Activated CD8-positive, alpha-beta T cell treated with anti-CD3 and anti-CD28 coated beads, Interleukin-2, amount 10 ng/mL, durations not matched to agents 7 days and 5 days (primary cell): ENCODE data around the gene ETV6. TPM values are rescaled to one million over a fixed set of nuclear protein-coding genes. Genes with fewer than 3 reads are reported as not detected.

Experiments
- ATAC-seq: fragments of 150-1000 bp; cut with Tn5 transposase; one replicate; pipeline ENCODE4 v1.10.0; 2021; ENCODE audit warnings: moderate library complexity
- CTCF ChIA-PET: fragments of 350-600 bp; sonication (Branson Sonifier 250); formaldehyde crosslinking; loops from one replicate; lab custom pipeline; 2021; ENCODE audit warnings: antibody characterized with exemption; lab: Charles Lee
- POLR2A ChIA-PET: fragments of 350-600 bp; sonication (Branson Sonifier 250); formaldehyde crosslinking; loops from one replicate; lab custom pipeline; 2021; ENCODE audit warnings: antibody characterized with exemption; lab: Charles Lee
- DNase-seq: peaks from one replicate; pipeline ENCODE4 v3.0.0-alpha.2; 2020
- H3K27ac Mint-ChIP-seq: one replicate; pipeline ENCODE4 v1.8.0; 2021; ENCODE audit warnings: mild to moderate bottlenecking, mixed read lengths
- H3K27me3 Mint-ChIP-seq: one replicate; pipeline ENCODE4 v1.8.0; 2021; ENCODE audit warnings: low read depth, mixed read lengths
- H3K36me3 Mint-ChIP-seq: one replicate; pipeline ENCODE4 v1.8.0; 2021; ENCODE audit warnings: low read depth, mixed read lengths
- H3K4me1 Mint-ChIP-seq: one replicate; pipeline ENCODE4 v1.8.0; 2021; ENCODE audit warnings: low read depth, mixed read lengths
- H3K4me3 Mint-ChIP-seq: one replicate; pipeline ENCODE4 v1.8.0; 2021; ENCODE audit warnings: mild to moderate bottlenecking, mixed read lengths
- H3K9me3 Mint-ChIP-seq: one replicate; pipeline ENCODE4 v1.8.0; 2022; ENCODE audit warnings: mixed read lengths; ENCODE audit not compliant: insufficient read depth
- total RNA-seq, 2 experiments: library from RNA; stranded (reverse); gene quantifications; one replicate each; pipeline ENCODE4 v1.2.3, GENCODE V29; 2021

The ETV6 gene
- total RNA-seq, 2 experiments from 2014 or later, result 22.1 to 26.1 TPM

- Mint-ChIP-seq H3K4me3 (no peak overlapping the region), H3K4me1 (peaks cover 8% of the 10 kb centered on the region), H3K27ac (no peak overlapping the region), H3K36me3 (peaks cover 4% of the 10 kb centered on the region), H3K9me3 (no peaks in the 10 kb centered on the region), H3K27me3 (no peaks in the 10 kb centered on the region)
- no peak for DNase-seq
- ChIA-PET POLR2A (no interaction called here), CTCF (no interaction called here)
- ATAC-seq, result no peak
These were observed 170.2 kb downstream of the ETV6 start for GRCh38 chr12:11819643-11820042.

GRCh38 chr12:11820476-11820875, 171.0 kb downstream of the ETV6 start:
- H3K27me3 Mint-ChIP-seq, result no peaks in the 10 kb centered on the region
- POLR2A ChIA-PET, result interaction anchor here (0.7 kb wide), 1 partner anchor 12 kb away, joined by 3 read pairs; no protein-coding TSS in a partner anchor
- H3K36me3 Mint-ChIP-seq, result peaks cover 9% of the 10 kb centered on the region
- H3K4me1 Mint-ChIP-seq, result peaks cover 8% of the 10 kb centered on the region
- CTCF ChIA-PET, result interaction anchor here (0.9 kb wide), 1 partner anchor 212 kb away, joined by 4 read pairs; no protein-coding TSS in a partner anchor
- no peak overlapping the region for H3K4me3 Mint-ChIP-seq
- H3K27ac Mint-ChIP-seq, result no peak overlapping the region
- H3K9me3 Mint-ChIP-seq, result no peaks in the 10 kb centered on the region
- ATAC-seq (no peak), DNase-seq (no peak)

DNA sequence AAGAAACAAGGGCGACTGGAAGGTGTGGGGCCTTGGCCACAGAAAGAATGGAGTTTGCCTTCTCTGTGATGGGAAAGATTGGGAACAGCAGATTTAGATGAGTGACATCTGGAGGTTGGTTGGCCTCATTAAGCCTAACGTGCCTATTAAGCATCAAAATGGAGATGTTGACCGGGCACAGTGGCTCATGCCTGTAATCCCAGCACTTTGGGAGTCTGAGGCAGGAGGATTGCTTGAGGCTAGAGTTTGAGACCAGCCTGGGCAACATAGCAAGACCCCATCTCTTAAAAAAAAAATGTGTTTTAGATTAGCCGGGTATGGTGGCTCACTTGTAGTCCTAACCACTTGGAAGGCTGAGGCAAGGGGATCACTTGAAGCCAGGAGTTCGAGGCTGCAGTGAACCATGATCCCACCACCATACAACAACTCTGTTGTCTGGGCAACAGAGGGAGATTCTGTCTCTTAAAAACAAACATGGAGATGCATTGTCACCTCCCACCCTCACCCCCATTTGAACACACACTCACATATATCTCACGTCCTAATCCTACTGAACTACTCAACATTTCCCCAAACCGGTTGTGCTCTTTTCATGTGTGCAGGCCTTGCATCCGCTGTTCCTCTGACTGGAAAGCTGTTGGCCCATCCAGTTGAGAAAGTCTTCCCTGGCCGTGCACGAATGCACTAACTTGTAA, 172.1 kb downstream of the ETV6 start:
- ATAC-seq (no peak), DNase-seq (no peak)
- Mint-ChIP-seq H3K27me3 (no peaks in the 10 kb centered on the region), H3K4me3 (no peak overlapping the region), H3K27ac (peak overlapping the region; percentile 10), H3K36me3 (peaks cover 9% of the 10 kb centered on the region), H3K4me1 (peaks cover 8% of the 10 kb centered on the region), H3K9me3 (no peaks in the 10 kb centered on the region)
- ChIA-PET CTCF (no interaction called here), POLR2A (interaction anchor here (0.7 kb wide), 1 partner anchor 11 kb away, joined by 3 read pairs; no protein-coding TSS in a partner anchor)

DNA sequence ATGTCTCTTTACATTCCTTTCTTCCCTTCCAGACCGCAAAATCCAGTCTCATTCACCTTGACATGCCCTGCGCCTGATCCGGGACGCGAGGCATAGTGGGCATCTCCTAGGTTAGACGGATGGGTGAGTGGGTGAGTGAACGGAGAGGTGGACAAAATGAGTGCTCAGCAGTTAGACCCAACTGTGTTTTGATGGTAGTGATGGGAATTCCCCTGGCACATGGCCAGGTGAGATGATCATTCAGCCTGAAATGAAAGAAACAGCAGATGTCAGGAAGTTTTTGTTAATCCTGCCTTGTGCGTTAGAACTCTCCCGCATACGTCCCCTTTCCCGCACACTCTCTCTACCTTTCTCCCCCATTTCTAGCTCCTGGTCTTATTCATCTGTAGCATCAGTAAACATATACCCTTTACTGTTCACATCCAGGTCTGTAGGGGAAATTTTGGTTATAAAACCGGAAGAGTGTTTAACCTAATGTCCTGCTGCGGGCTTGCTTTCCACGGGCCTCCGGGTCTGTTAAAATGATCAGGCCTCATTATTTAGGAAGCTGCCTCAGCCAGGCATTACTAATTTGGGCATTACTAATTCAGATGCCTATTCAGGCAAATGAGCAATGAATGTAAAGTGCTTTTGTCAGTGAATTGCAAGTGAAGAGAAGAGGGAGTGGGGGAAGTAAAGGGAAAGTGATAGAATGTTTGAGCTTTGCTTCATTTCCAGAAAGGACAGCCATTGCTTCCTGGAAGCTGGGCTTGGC, 172.8 kb downstream of the ETV6 start:
- Mint-ChIP-seq H3K27me3 (no peaks in the 10 kb centered on the region), H3K27ac (peak overlapping the region; percentile 10), H3K9me3 (no peaks in the 10 kb centered on the region), H3K36me3 (peaks cover 9% of the 10 kb centered on the region), H3K4me3 (no peak overlapping the region), H3K4me1 (peaks cover 8% of the 10 kb centered on the region)
- DNase-seq (no peak), ATAC-seq (no peak)
- ChIA-PET POLR2A (no interaction called here), CTCF (no interaction called here)

DNA sequence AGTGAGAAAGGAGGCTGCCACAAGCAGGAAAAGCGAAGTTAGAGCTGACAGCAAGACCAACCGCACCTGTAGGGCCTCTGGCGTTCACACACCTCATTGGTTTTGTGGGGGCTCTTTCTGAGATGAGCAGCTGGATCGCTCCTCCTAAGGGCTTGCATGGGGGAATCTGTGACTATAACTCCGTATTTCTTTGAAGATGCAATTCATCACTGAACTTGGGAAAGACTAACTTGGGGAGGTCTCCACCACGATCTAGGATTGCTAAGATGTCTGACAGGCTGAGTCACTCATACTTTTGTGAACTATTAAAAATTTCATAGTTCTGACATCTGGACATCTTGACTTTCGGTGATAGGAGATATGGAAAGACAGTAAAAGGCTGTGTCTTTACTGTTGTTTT, 173.6 kb downstream of the ETV6 start:
- Mint-ChIP-seq H3K27ac (no peak overlapping the region), H3K4me3 (no peak overlapping the region), H3K9me3 (no peaks in the 10 kb centered on the region), H3K27me3 (no peaks in the 10 kb centered on the region), H3K4me1 (peaks cover 8% of the 10 kb centered on the region), H3K36me3 (peaks cover 9% of the 10 kb centered on the region)
- DNase-seq (no peak), ATAC-seq (no peak)
- CTCF ChIA-PET, result no interaction called here
- POLR2A ChIA-PET, result no interaction called here

- H3K27me3 Mint-ChIP-seq, result no peaks in the 10 kb centered on the region
- ATAC-seq (no peak), DNase-seq (no peak)
- H3K9me3 Mint-ChIP-seq, result no peaks in the 10 kb centered on the region
- H3K36me3 Mint-ChIP-seq, result peaks cover 9% of the 10 kb centered on the region
- CTCF ChIA-PET, result no interaction called here
- H3K4me1 Mint-ChIP-seq, result peaks cover 8% of the 10 kb centered on the region
- POLR2A ChIA-PET, result no interaction called here
- no peak overlapping the region for H3K27ac Mint-ChIP-seq
- no peak overlapping the region for H3K4me3 Mint-ChIP-seq
These were observed 174.1 kb downstream of the ETV6 start for GRCh38 chr12:11823593-11823992.

DNA sequence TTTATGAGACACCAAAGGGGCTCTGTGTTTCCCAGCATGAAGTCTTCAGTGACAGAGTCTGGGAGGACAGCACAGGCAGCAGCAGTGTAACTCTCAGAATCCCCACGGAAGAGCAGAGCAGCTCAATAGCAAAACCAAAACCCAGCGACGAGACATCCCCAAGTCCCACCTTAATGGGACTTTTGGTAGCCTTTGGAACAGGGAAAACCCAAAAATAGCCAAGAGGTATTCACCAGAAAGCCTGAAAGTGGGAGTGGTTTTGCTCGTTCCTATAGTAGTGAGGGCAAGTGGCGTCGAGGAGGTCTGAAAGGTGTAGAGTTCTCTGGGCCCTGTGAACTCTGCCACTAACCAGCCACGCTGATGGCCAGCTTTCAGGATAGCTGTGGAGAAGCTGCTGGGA, 174.6 kb downstream of the ETV6 start:
- peaks cover 8% of the 10 kb centered on the region for H3K4me1 Mint-ChIP-seq
- no peaks in the 10 kb centered on the region for H3K27me3 Mint-ChIP-seq
- no peak overlapping the region for H3K27ac Mint-ChIP-seq
- no peak for ATAC-seq
- peaks cover 9% of the 10 kb centered on the region for H3K36me3 Mint-ChIP-seq
- POLR2A ChIA-PET, result no interaction called here
- H3K4me3 Mint-ChIP-seq, result no peak overlapping the region
- no peak for DNase-seq
- CTCF ChIA-PET, result no interaction called here
- H3K9me3 Mint-ChIP-seq, result no peaks in the 10 kb centered on the region

DNA sequence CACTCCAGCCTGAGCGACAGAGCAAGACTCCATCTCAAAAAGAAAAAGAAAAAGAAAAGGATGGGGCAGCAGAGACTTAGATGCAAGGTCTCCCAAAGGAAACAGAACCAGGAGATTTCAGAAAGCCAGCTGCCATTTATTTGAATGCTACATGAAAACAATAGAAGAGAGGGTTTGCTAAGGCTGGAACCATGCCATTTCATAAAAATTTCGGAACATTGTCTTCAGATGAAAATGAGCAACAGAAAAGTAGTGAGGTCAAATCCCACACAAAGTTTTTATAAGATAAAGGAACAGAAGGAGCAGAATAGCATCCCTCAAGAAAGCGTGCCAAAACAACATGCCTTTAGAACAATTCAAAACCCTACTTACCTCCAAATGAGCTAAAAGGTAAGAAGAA, 175.3 kb downstream of the ETV6 start:
- Mint-ChIP-seq H3K4me1 (peaks cover 8% of the 10 kb centered on the region), H3K27me3 (no peaks in the 10 kb centered on the region), H3K36me3 (peaks cover 9% of the 10 kb centered on the region), H3K4me3 (no peak overlapping the region), H3K27ac (no peak overlapping the region), H3K9me3 (no peaks in the 10 kb centered on the region)
- ChIA-PET CTCF (no interaction called here), POLR2A (no interaction called here)
- ATAC-seq (no peak), DNase-seq (no peak)

- DNase-seq (no peak), ATAC-seq (no peak)
- Mint-ChIP-seq H3K27ac (no peak overlapping the region), H3K9me3 (no peaks in the 10 kb centered on the region), H3K4me1 (peaks cover 8% of the 10 kb centered on the region), H3K4me3 (no peak overlapping the region), H3K36me3 (peaks cover 9% of the 10 kb centered on the region), H3K27me3 (no peaks in the 10 kb centered on the region)
- POLR2A ChIA-PET, result no interaction called here
- CTCF ChIA-PET, result no interaction called here
These were observed 175.8 kb downstream of the ETV6 start for GRCh38 chr12:11825278-11825677.

GRCh38 chr12:11826574-11826973, 177.1 kb downstream of the ETV6 start:
- H3K9me3 Mint-ChIP-seq, result no peaks in the 10 kb centered on the region
- no peak for ATAC-seq

DNA sequence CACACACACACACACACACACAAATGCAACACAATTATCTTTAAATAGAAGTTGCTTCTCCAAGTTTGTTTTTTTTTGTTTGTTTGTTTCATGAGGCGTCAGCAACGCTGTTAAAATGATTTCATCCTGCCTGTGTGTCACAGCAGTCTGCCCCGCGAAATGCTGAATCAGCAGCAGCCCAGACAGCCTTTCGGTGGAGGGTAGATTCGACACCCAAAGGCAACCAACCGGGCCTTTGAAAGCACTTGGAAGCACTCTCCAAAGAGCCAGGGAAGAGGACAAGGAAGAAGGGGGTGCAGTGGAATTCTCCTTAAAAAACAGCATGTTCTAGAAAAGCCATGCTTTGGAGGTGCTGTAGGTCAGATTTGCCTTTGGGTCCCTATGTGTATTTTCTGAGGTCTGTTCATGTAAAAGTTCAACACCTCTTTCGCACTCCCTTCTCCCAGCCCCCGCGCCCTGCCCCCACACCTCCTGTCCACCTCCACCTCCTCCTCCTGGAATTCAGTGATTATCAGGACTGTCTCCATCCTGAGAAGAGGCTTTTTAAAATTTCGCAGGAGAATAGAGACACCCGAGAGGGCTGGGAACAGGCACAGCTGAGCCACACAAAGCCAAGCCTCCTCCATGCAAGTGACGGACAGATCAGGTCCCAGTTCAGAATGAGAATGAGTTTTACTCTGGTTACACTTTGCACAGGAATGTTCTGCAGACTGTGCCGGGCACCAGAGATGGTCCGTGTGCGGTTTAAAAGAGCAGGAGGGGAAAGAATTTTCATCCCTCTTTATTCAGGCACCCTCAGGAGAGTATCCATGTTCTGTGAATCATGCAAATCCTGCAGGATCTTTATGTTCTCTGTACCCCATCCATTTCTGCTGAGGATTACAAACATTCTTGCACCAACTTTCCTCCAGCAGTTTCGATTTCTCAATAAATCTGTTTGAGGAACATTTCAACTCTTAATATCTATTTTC, 177.9 kb downstream of the ETV6 start:
- ATAC-seq (no peak), DNase-seq (no peak)
- no peak overlapping the region for H3K4me3 Mint-ChIP-seq
- no peaks in the 10 kb centered on the region for H3K27me3 Mint-ChIP-seq
- no peak overlapping the region for H3K27ac Mint-ChIP-seq
- CTCF ChIA-PET, result no interaction called here
- POLR2A ChIA-PET, result no interaction called here
- H3K9me3 Mint-ChIP-seq, result no peaks in the 10 kb centered on the region
- H3K36me3 Mint-ChIP-seq, result peaks cover 5% of the 10 kb centered on the region
- peaks cover 2% of the 10 kb centered on the region for H3K4me1 Mint-ChIP-seq

More at GRCh38 chr12:11826574-11826973, 177.1 kb downstream of the ETV6 start:
- H3K27me3 Mint-ChIP-seq, result no peaks in the 10 kb centered on the region
- POLR2A ChIA-PET, result no interaction called here
- CTCF ChIA-PET, result no interaction called here
- peaks cover 9% of the 10 kb centered on the region for H3K36me3 Mint-ChIP-seq
- peaks cover 8% of the 10 kb centered on the region for H3K4me1 Mint-ChIP-seq
- DNase-seq, result no peak
- H3K4me3 Mint-ChIP-seq, result no peak overlapping the region
- H3K27ac Mint-ChIP-seq, result no peak overlapping the region
